Astrocyte of the cerebellum (primary cell): ENCODE data around the gene SCRN2.

Experiments
- DNase-seq: peaks from one replicate; pipeline ENCODE4 v3.0.0-alpha.2; 2011; ENCODE audit warnings: low read depth
- H3K4me3 ChIP-seq: 2 replicates; pipeline ENCODE4 v1.5.1; 2011; ENCODE audit warnings: mild to moderate bottlenecking, low read depth, low read length, moderate library complexity
- CTCF ChIP-seq: IDR thresholded peaks from 2 replicates; pipeline ENCODE4 v1.5.1; 2012; ENCODE audit warnings: low read length, low read depth, moderate library complexity, mild to moderate bottlenecking; ENCODE audit errors: missing control alignments
- in situ Hi-C: cut with HindIII; loops from 2 replicates; pipeline ENCODE4 v1.10.0; 2017; ENCODE audit warnings: low sequenced_read_pairs

The SCRN2 gene

GRCh38 chr17:47816947-47817346 lies 24.1 kb downstream of the SCRN2 start:
- TF ChIP-seq CTCF = no peak
- H3K4me3 ChIP-seq = no peak overlapping the region
- in situ Hi-C loops = no loop called here
- no peak for DNase-seq

GRCh38 chr17:47816111-47816735 lies 24.9 kb downstream of the SCRN2 start:
- H3K4me3 ChIP-seq = no peak overlapping the region
- TF ChIP-seq CTCF = no peak
- no peak for DNase-seq
- in situ Hi-C loops = no loop called here

GRCh38 chr17:47815106-47815918 lies 25.8 kb downstream of the SCRN2 start:
- in situ Hi-C loops = no loop called here
- no peak for TF ChIP-seq CTCF
- no peak overlapping the region for H3K4me3 ChIP-seq
- DNase-seq = no peak

- in situ Hi-C loops = no loop called here
- DNase-seq = no peak
- H3K4me3 ChIP-seq = no peak overlapping the region
- TF ChIP-seq CTCF = no peak
Measured at GRCh38 chr17:47813512-47814031, 27.5 kb downstream of the SCRN2 start.

GRCh38 chr17:47813077-47813476 lies 28.0 kb downstream of the SCRN2 start:
- H3K4me3 ChIP-seq = no peak overlapping the region
- no peak for DNase-seq
- TF ChIP-seq CTCF = no peak
- in situ Hi-C loops = no loop called here

- in situ Hi-C loops = no loop called here
- DNase-seq = no peak
- TF ChIP-seq CTCF = no peak
- no peak overlapping the region for H3K4me3 ChIP-seq
Measured at GRCh38 chr17:47812146-47812920, 28.7 kb downstream of the SCRN2 start.
